Measurements from ENCODE around the gene MAP4. TPM values are rescaled to one million over a fixed set of nuclear protein-coding genes. Genes with fewer than 3 reads are reported as not detected.
"Not testable (repeated sequence)": the region's sequence is repeated elsewhere in the genome, so short reads cannot be mapped to it uniquely, and the experiment has no call there.

The MAP4 gene
- total RNA-seq, 2 donors from 2014 or later = 70.6 to 101 TPM

GRCh38 chr3:47890828-47891612, 125.2 kb downstream of the MAP4 start:
- intact Hi-C loops (cut with DNase I) = no loop called here

DNA sequence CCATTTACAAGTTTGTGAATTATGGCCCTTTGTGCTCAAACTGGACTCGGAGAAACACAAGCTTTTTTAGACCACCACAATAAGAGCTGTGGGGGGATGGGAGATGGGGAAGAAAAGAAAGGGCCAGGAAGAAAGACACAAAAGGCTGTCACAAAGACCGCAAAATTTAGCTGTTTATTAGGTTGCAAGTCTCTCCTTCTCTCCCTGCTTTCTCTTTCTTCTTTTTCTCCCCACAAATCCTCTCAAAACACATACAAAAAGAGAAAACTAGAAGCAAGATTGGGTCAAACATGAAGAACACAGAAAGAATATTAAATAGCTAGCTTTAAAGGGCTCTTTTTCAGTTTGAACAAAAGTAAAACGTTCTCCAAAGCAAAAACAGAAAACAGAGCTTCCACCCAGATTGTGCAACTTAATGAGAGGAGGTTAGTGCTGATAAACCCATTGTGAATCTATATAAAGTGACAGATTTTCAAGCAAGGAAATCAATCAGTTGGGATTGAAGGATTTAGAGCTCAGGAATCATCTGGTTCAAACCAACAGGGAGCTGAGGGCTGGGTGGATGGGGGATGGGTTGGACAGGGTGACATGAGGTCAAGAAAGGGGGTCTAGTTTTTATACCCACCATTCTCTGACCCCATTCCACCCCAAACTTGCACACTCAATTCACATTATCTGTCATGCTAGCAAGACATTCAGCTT, 125.9 kb downstream of the MAP4 start:
- peak overlapping the region in 1 of 4 donors; percentile 8 for H3K27ac ChIP-seq
- H3K4me1 ChIP-seq = peaks cover 19% of the 10 kb centered on the region
- ATAC-seq = no peak
- peaks cover 3 to 7% of the 10 kb centered on the region in 2 donors for H3K36me3 ChIP-seq (replicated peaks in 1 of 2; ENCODE audit: insufficient read depth in 1 of 2, low read depth in 2 of 2)
- DNase-seq = no peak
- WGBS, 2 donors = 61 to 72% methylated on average over 3 of the region's 3 CpGs
- H3K9me3 ChIP-seq = no peaks in the 10 kb centered on the region
- intact Hi-C loops (cut with DNase I) = no loop called here
- TF ChIP-seq CTCF (IDR thresholded peaks at IDR 0.05) = no peak
- no peak for TF ChIP-seq POLR2A (IDR thresholded peaks at IDR 0.05)
- H3K27me3 ChIP-seq = no peaks in the 10 kb centered on the region
- H3K4me3 ChIP-seq = no peak overlapping the region

More at GRCh38 chr3:47890828-47891612, 125.2 kb downstream of the MAP4 start:
- Histone ChIP-seq H3K4me3 (no peak overlapping the region), H3K27me3 (no peaks in the 10 kb centered on the region), H3K4me1 (peaks cover 19% of the 10 kb centered on the region), H3K36me3 (replicated peaks in 1 of 2; ENCODE audit: insufficient read depth in 1 of 2, low read depth in 2 of 2) (peaks cover 3 to 7% of the 10 kb centered on the region in 2 donors), H3K9me3 (no peaks in the 10 kb centered on the region), H3K27ac (peak overlapping the region in 1 of 4 donors; percentile 8)
- 81 to 85% methylated on average over 9 to 10 of the region's 10 CpGs for WGBS, 2 donors
- no peak for TF ChIP-seq POLR2A (IDR thresholded peaks at IDR 0.05)
- no peak for TF ChIP-seq CTCF (IDR thresholded peaks at IDR 0.05)
- peak in 2 of 4 donors; percentile 19 to 31 for DNase-seq
- ATAC-seq = peak; percentile 55

DNA sequence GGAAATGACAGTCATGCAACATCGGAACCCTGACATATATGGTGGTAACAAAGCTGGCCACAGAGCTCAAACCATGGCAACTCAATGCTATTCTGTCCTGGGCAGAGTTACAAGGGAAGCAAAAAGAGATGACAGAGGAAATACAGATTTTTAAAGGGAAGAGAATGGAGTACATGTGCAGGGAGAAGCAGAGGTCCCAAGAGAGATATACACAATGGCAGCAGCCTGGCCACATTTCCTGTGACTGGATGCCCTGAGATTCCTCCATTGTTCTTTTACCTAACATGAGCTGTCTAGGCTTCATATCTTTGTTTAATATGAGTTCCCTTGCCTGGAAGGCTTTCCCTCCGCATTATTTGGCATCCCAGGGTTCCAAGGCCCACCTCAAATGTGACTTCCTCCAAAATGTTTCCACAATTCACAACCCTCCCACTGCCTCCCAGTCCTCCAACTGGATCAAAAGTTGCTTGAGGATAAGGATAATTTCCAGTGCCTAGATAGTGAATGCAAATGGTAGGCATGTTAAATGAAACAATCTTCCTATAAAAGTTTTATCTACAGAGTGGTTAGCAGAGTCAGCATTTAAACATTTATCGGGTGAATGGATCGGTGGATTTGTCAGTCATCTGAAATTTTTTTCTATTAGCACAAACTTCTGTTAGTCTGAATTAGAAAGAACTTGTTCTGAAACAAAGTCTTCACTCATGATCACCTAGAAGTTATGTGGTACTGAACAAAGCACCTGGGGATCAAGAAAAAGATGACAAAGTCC, 127.0 kb downstream of the MAP4 start:
- no peak overlapping the region for H3K4me3 ChIP-seq
- no peak overlapping the region for H3K27ac ChIP-seq
- no peak for DNase-seq
- intact Hi-C loops (cut with DNase I) = no loop called here
- H3K9me3 ChIP-seq = no peaks in the 10 kb centered on the region
- TF ChIP-seq POLR2A (IDR thresholded peaks at IDR 0.05) (no peak), CTCF (IDR thresholded peaks at IDR 0.05) (no peak)
- H3K36me3 ChIP-seq (replicated peaks in 1 of 2; ENCODE audit: insufficient read depth in 1 of 2, low read depth in 2 of 2) = peaks cover 3 to 7% of the 10 kb centered on the region in 2 donors
- no peaks in the 10 kb centered on the region for H3K27me3 ChIP-seq
- no peak for ATAC-seq
- H3K4me1 ChIP-seq = peaks cover 19% of the 10 kb centered on the region
- WGBS, 2 donors = 94 to 96% methylated on average over 4 of the region's 4 CpGs

GRCh38 chr3:47887991-47888390, 128.2 kb downstream of the MAP4 start:
- intact Hi-C loops (cut with DNase I); H3K27ac ChIP-seq; H3K4me3 ChIP-seq; H3K27me3 ChIP-seq; ATAC-seq; DNase-seq; H3K9me3 ChIP-seq; H3K36me3 ChIP-seq (replicated peaks in 1 of 2; ENCODE audit: insufficient read depth in 1 of 2, low read depth in 2 of 2): not testable (repeated sequence)
- peaks cover 19% of the 10 kb centered on the region for H3K4me1 ChIP-seq
- WGBS, 2 donors = 77 to 89% methylated on average over 9 of the region's 9 CpGs

DNA sequence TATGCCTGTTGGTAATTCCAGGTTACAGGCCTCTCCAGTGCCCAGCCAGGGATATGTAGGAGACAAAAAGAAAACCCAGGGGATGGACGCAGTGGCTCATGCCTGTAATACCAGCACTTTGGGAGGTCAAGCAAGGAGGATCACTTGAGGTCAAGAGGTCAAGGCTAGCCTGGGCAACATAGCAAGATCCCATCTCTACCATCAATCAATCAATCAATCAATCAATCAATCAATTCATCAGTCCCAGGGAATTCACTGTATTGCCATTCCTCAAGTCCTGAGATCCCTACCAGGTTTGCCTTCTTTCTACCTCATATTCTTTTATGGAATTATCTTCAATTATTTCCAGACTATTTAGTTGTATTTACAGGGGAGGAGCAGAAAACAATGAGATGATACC, 131.0 kb downstream of the MAP4 start:
- no peak for TF ChIP-seq POLR2A (IDR thresholded peaks at IDR 0.05)
- no peak for TF ChIP-seq CTCF (IDR thresholded peaks at IDR 0.05)
- Histone ChIP-seq H3K27ac (no peak overlapping the region), H3K27me3 (no peaks in the 10 kb centered on the region), H3K36me3 (replicated peaks in 1 of 2; ENCODE audit: insufficient read depth in 1 of 2, low read depth in 2 of 2) (no peaks in the 10 kb centered on the region), H3K4me3 (no peak overlapping the region), H3K9me3 (no peaks in the 10 kb centered on the region), H3K4me1 (peaks cover 7% of the 10 kb centered on the region)
- WGBS, 2 donors = 92 to 94% methylated on average over 1 of the region's 1 CpG
- intact Hi-C loops (cut with DNase I) = no loop called here
- ATAC-seq = no peak
- no peak for DNase-seq

All from body of pancreas (tissue), 4 donors.